GM12874 (cell line): ENCODE results near the gene KPNA6.

Source experiments
- CTCF ChIP-seq: IDR thresholded peaks from 2 replicates; pipeline ENCODE4 v1.5.1; 2011; ENCODE audit warnings: low read depth, mild to moderate bottlenecking, control low read depth, low read length, moderate library complexity; ENCODE audit not compliant: insufficient read depth

Gene KPNA6

GRCh38 chr1:32195531-32195930 lies 87.7 kb downstream of the KPNA6 start:
- no peak for TF ChIP-seq CTCF

- no peak for TF ChIP-seq CTCF
Measured at GRCh38 chr1:32195972-32196823, 88.3 kb downstream of the KPNA6 start.

GRCh38 chr1:32197074-32197473 lies 89.2 kb downstream of the KPNA6 start:
- TF ChIP-seq CTCF: no peak

GRCh38 chr1:32197837-32198236 lies 90.0 kb downstream of the KPNA6 start:
- TF ChIP-seq CTCF: no peak

GRCh38 chr1:32198237-32199042 lies 90.6 kb downstream of the KPNA6 start:
- TF ChIP-seq CTCF: no peak

GRCh38 chr1:32199043-32199716 lies 91.3 kb downstream of the KPNA6 start:
- TF ChIP-seq CTCF: no peak

GRCh38 chr1:32199717-32200072 lies 91.8 kb downstream of the KPNA6 start:
- TF ChIP-seq CTCF: no peak
